ENCODE measurements around the gene RABGAP1L. TPM values are rescaled to one million over a fixed set of nuclear protein-coding genes. Genes with fewer than 3 reads are reported as not detected.

RABGAP1L gene
- total RNA-seq, 4 donors from 2014 or later: 48.2 to 102 (median 59.1) TPM

GRCh38 chr1:174761901-174762585 lies 602.7 kb downstream of the RABGAP1L start:
- H3K9me3 ChIP-seq: no peaks in the 10 kb centered on the region
- H3K27ac ChIP-seq: no peak overlapping the region
- no peak for TF ChIP-seq POLR2A (IDR thresholded peaks at IDR 0.05)
- TF ChIP-seq POLR2AphosphoS5 (IDR thresholded peaks at IDR 0.05): no peak
- TF ChIP-seq CTCF (IDR thresholded peaks at IDR 0.05): no peak
- TF ChIP-seq EP300 (IDR thresholded peaks at IDR 0.05): no peak
- WGBS: 90% methylated on average over 4 of the region's 4 CpGs
- no peak for DNase-seq (ENCODE audit: low spot score in 2 of 2)
- H3K4me3 ChIP-seq: no peak overlapping the region
- no peaks in the 10 kb centered on the region for H3K27me3 ChIP-seq
- no peaks in the 10 kb centered on the region for H3K4me1 ChIP-seq
- no peaks in the 10 kb centered on the region for H3K36me3 ChIP-seq

- WGBS: 74% methylated on average over 2 of the region's 2 CpGs
- TF ChIP-seq POLR2A (IDR thresholded peaks at IDR 0.05) (no peak), POLR2AphosphoS5 (IDR thresholded peaks at IDR 0.05) (no peak)
- H3K9me3 ChIP-seq: no peaks in the 10 kb centered on the region
- no peaks in the 10 kb centered on the region for H3K4me1 ChIP-seq
- H3K36me3 ChIP-seq: no peaks in the 10 kb centered on the region
- H3K27ac ChIP-seq: no peak overlapping the region
- H3K27me3 ChIP-seq: no peaks in the 10 kb centered on the region
- H3K4me3 ChIP-seq: no peak overlapping the region
- DNase-seq (ENCODE audit: low spot score in 2 of 2): no peak
Measured at GRCh38 chr1:174764191-174764590, 604.9 kb downstream of the RABGAP1L start.

GRCh38 chr1:174766727-174767126 lies 607.4 kb downstream of the RABGAP1L start:
- 98% methylated on average over 2 of the region's 2 CpGs for WGBS
- TF ChIP-seq CTCF (IDR thresholded peaks at IDR 0.05) (no peak), POLR2A (IDR thresholded peaks at IDR 0.05) (no peak), POLR2AphosphoS5 (IDR thresholded peaks at IDR 0.05) (no peak), EP300 (IDR thresholded peaks at IDR 0.05) (no peak)
- Histone ChIP-seq H3K27me3 (no peaks in the 10 kb centered on the region), H3K36me3 (no peaks in the 10 kb centered on the region), H3K4me1 (no peaks in the 10 kb centered on the region), H3K27ac (no peak overlapping the region), H3K9me3 (no peaks in the 10 kb centered on the region), H3K4me3 (no peak overlapping the region)
- DNase-seq (ENCODE audit: low spot score in 2 of 2): no peak

- Histone ChIP-seq H3K27ac (no peak overlapping the region), H3K9me3 (no peaks in the 10 kb centered on the region), H3K4me3 (no peak overlapping the region), H3K27me3 (no peaks in the 10 kb centered on the region), H3K36me3 (no peaks in the 10 kb centered on the region), H3K4me1 (no peaks in the 10 kb centered on the region)
- TF ChIP-seq EP300 (IDR thresholded peaks at IDR 0.05) (no peak), POLR2A (IDR thresholded peaks at IDR 0.05) (no peak), POLR2AphosphoS5 (IDR thresholded peaks at IDR 0.05) (no peak), CTCF (IDR thresholded peaks at IDR 0.05) (no peak)
- DNase-seq (ENCODE audit: low spot score in 2 of 2): no peak
- 50% methylated on average over 2 of the region's 2 CpGs for WGBS
Measured at GRCh38 chr1:174768516-174768915, 609.2 kb downstream of the RABGAP1L start.

- no peak for DNase-seq (ENCODE audit: low spot score in 2 of 2)
- Histone ChIP-seq H3K9me3 (no peaks in the 10 kb centered on the region), H3K4me1 (no peaks in the 10 kb centered on the region), H3K36me3 (no peaks in the 10 kb centered on the region), H3K4me3 (no peak overlapping the region), H3K27me3 (no peaks in the 10 kb centered on the region), H3K27ac (no peak overlapping the region)
- TF ChIP-seq POLR2A (IDR thresholded peaks at IDR 0.05) (no peak), EP300 (IDR thresholded peaks at IDR 0.05) (no peak), CTCF (IDR thresholded peaks at IDR 0.05) (no peak), POLR2AphosphoS5 (IDR thresholded peaks at IDR 0.05) (no peak)
- WGBS: 79% methylated on average over 2 of the region's 2 CpGs
Measured at GRCh38 chr1:174768949-174769348, 609.6 kb downstream of the RABGAP1L start.
